Tibial artery (tissue), 4 donors: ENCODE results near the gene SMIM24.

Experiments
- DNase-seq, 2 donors: peaks; one replicate each; pipeline ENCODE4 v3.0.0-alpha.2; 2019
- H3K27ac ChIP-seq, 2 donors: fragments of 200-600 bp; sonication (generic) in 1 of 2; 1 replicate in 1 of 2; 2 replicates in 1 of 2; pipeline ENCODE4 v1.5.1; 2018 to 2019; ENCODE audit warnings: mild to moderate bottlenecking in 1 of 2
- H3K27me3 ChIP-seq, 2 donors: fragments of 200-600 bp; sonication (generic) in 1 of 2; one replicate each; pipeline versions ENCODE4 v1.5.1 to v1.6.0; 2016 to 2019
- H3K36me3 ChIP-seq, 3 donors: fragments of 200-600 bp; sonication (generic) in 2 of 3; one replicate each; pipeline ENCODE4 v1.5.1; 2016 to 2019; ENCODE audit warnings: mild to moderate bottlenecking in 2 of 3
- H3K4me1 ChIP-seq, 4 donors: fragments of 200-600 bp; sonication (generic) in 2 of 4; 1 replicate in 3 of 4; 2 replicates in 1 of 4; pipeline ENCODE4 v1.5.1; 2016 to 2019
- H3K4me3 ChIP-seq, 2 donors: fragments of 200-600 bp; sonication (generic) in 1 of 2; 1 replicate in 1 of 2; 2 replicates in 1 of 2; pipeline ENCODE4 v1.5.1; 2018 to 2019; ENCODE audit warnings: mild to moderate bottlenecking in 2 of 2
- H3K9me3 ChIP-seq, 3 donors: fragments of 200-600 bp; sonication (generic) in 1 of 3; one replicate each; pipeline ENCODE4 v1.5.1; 2016 to 2019
- CTCF ChIP-seq, 2 experiments: fragments of 200-600 bp in 1 of 2; fragments of 450-650 bp in 1 of 2; IDR thresholded peaks; one replicate each; pipeline ENCODE4 v1.5.1; 2017 to 2019; ENCODE audit warnings: antibody characterized with exemption in 2 of 2, mild to moderate bottlenecking in 1 of 2, moderate library complexity in 1 of 2
- intact Hi-C: fragments of 100-400 bp; cut with DNase I; formaldehyde crosslinking; loops from one replicate; pipeline ENCODE4 v1.15.0; 2023; ENCODE audit warnings: low total_unique reads

SMIM24 gene

GRCh38 chr19:3477951-3478350 is 2.4 kb downstream of the SMIM24 start:
- intact Hi-C loops = loop anchor here (2.0 to 5.0 kb wide), 2 partner anchors 155 to 251 kb away; no protein-coding TSS in a partner anchor
- no peak for DNase-seq

GRCh38 chr19:3477506-3477905 is 2.8 kb downstream of the SMIM24 start:
- intact Hi-C loops = loop anchor here (2.0 to 5.0 kb wide), 2 partner anchors 155 to 250 kb away; no protein-coding TSS in a partner anchor
- H3K9me3 ChIP-seq = no peaks in the 10 kb centered on the region
- H3K36me3 ChIP-seq = no peaks in the 10 kb centered on the region
- H3K27ac ChIP-seq = no peak overlapping the region
- TF ChIP-seq CTCF (IDR thresholded peaks at IDR 0.05) = no peak
- H3K27me3 ChIP-seq = peaks cover 3 to 40% of the 10 kb centered on the region in 2 donors
- H3K4me1 ChIP-seq = peaks cover 0 to 15% (median 2%) of the 10 kb centered on the region in 4 donors
- DNase-seq = no peak
- H3K4me3 ChIP-seq = no peak overlapping the region

More at GRCh38 chr19:3477951-3478350, 2.4 kb downstream of the SMIM24 start:
- no peaks in the 10 kb centered on the region for H3K36me3 ChIP-seq
- H3K27me3 ChIP-seq = peaks cover 3 to 45% of the 10 kb centered on the region in 2 donors
- H3K27ac ChIP-seq = no peak overlapping the region
- no peak overlapping the region for H3K4me3 ChIP-seq
- peaks cover 0 to 11% (median 3%) of the 10 kb centered on the region in 4 donors for H3K4me1 ChIP-seq
- H3K9me3 ChIP-seq = no peaks in the 10 kb centered on the region
- no peak for TF ChIP-seq CTCF (IDR thresholded peaks at IDR 0.05)

GRCh38 chr19:3476830-3477229 is 3.5 kb downstream of the SMIM24 start:
- peaks cover 5 to 22% (median 8%) of the 10 kb centered on the region in 4 donors for H3K4me1 ChIP-seq
- no peaks in the 10 kb centered on the region for H3K9me3 ChIP-seq
- peak in 1 of 2 donors; percentile 16 for DNase-seq
- TF ChIP-seq CTCF (IDR thresholded peaks at IDR 0.05) = no peak
- no peak overlapping the region for H3K27ac ChIP-seq
- H3K4me3 ChIP-seq = no peak overlapping the region
- peaks cover 3 to 34% of the 10 kb centered on the region in 2 donors for H3K27me3 ChIP-seq
- intact Hi-C loops = loop anchor here (2.0 to 5.0 kb wide), 2 partner anchors 154 to 250 kb away; no protein-coding TSS in a partner anchor
- H3K36me3 ChIP-seq = no peaks in the 10 kb centered on the region

GRCh38 chr19:3475449-3475848 is 4.9 kb downstream of the SMIM24 start:
- intact Hi-C loops = loop anchor here (5.0 kb wide), 1 partner anchor 248 kb away; no protein-coding TSS in a partner anchor
- Histone ChIP-seq H3K9me3 (no peaks in the 10 kb centered on the region), H3K4me3 (no peak overlapping the region), H3K27ac (no peak overlapping the region), H3K27me3 (peaks cover 0 to 20% of the 10 kb centered on the region in 2 donors), H3K36me3 (no peaks in the 10 kb centered on the region), H3K4me1 (peaks cover 5 to 29% (median 18%) of the 10 kb centered on the region in 4 donors)
- no peak for TF ChIP-seq CTCF (IDR thresholded peaks at IDR 0.05)
- DNase-seq = no peak

GRCh38 chr19:3474614-3475013 is 5.7 kb downstream of the SMIM24 start:
- H3K36me3 ChIP-seq = no peaks in the 10 kb centered on the region
- H3K27me3 ChIP-seq = peaks cover 0 to 12% of the 10 kb centered on the region in 2 donors
- H3K4me1 ChIP-seq = peaks cover 5 to 26% (median 21%) of the 10 kb centered on the region in 4 donors
- H3K9me3 ChIP-seq = no peaks in the 10 kb centered on the region
- TF ChIP-seq CTCF (IDR thresholded peaks at IDR 0.05) = no peak
- intact Hi-C loops = loop anchor here (5.0 kb wide), 1 partner anchor 247 kb away; no protein-coding TSS in a partner anchor
- no peak for DNase-seq
- H3K4me3 ChIP-seq = no peak overlapping the region
- H3K27ac ChIP-seq = no peak overlapping the region
